Measurements from ENCODE around the gene NCOA7. TPM values are rescaled to one million over a fixed set of nuclear protein-coding genes. Genes with fewer than 3 reads are reported as not detected.

The NCOA7 gene
- total and polyA plus RNA-seq, 2 of the 8 experiments (the other 6 are each of a cell fraction or from before 2014, with no cell fraction given) = 2.6 to 10.7 TPM

DNA sequence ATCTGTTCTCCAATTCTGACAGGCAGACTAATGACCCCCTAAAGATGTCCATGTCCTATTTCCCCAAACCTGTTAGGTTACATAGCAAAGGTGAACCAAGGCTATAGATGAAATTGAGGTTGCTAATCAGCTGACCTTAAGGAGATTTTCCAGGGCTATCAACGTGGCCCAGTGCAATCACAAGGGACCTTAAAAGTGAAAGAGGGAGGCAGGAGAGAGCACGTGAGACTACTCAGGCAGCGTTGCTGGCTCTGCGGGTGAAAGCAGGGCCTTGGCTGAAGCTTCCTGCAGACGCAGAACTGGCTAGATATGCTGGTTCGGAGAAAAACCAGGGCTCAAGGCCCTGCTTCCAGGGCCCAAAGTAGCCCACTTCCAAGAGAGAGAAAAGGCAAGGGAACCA is 78.7 kb downstream of the NCOA7 start:
- Histone ChIP-seq H3K9me3 (ENCODE audit: insufficient read depth in 2 of 2, low read depth in 1 of 2, low read length in 1 of 2) (no peaks in the 10 kb centered on the region), H3K9ac (replicated peaks in 1 of 4; ENCODE audit: extremely low read depth in 1 of 4, low read depth in 3 of 4, low read length in 3 of 4) (no peak overlapping the region), H4K20me1 (replicated peaks in 1 of 2; ENCODE audit: control insufficient read depth in 1 of 2, insufficient read depth in 2 of 2, low read length in 2 of 2) (no peaks in the 10 kb centered on the region), H2BK120ac (replicated peaks; ENCODE audit: low read depth, low read length) (no peak overlapping the region), H2BK5ac (ENCODE audit: low read depth, low read length) (no peak overlapping the region), H2BK15ac (ENCODE audit: low read length) (no peak overlapping the region), H2BK20ac (ENCODE audit: low read length) (no peak overlapping the region), H3K14ac (ENCODE audit: insufficient read length) (no peak overlapping the region), H3K56ac (replicated peaks; ENCODE audit: insufficient read length, low read depth, low read length) (no peak overlapping the region), H4K91ac (replicated peaks; ENCODE audit: insufficient read length, low read length) (no peak overlapping the region), H3K4me1 (replicated peaks in 1 of 4; ENCODE audit: control insufficient read depth in 3 of 4, insufficient read depth in 4 of 4, low read length in 3 of 4) (peaks cover 0 to 7% (median 3%) of the 10 kb centered on the region in 4 experiments; a peak in 3 of 7 replicates), H3K79me1 (ENCODE audit: low read depth, low read length) (no peaks in the 10 kb centered on the region), H4K8ac (ENCODE audit: extremely low read depth, insufficient read depth, low read length) (no peak overlapping the region), H2AFZ (ENCODE audit: low read length) (no peak overlapping the region), H3K36me3 (ENCODE audit: control insufficient read depth in 2 of 4, insufficient read depth in 4 of 4, low read length in 3 of 4) (no peaks in the 10 kb centered on the region), H3K27ac (ENCODE audit: low read depth, low read length) (no peak overlapping the region), H3K23ac (ENCODE audit: insufficient read length) (no peak overlapping the region), H3K4ac (replicated peaks; ENCODE audit: insufficient read length, low read depth, low read length) (no peak overlapping the region), H3K18ac (ENCODE audit: extremely low read depth, low read length) (no peak overlapping the region), H3K79me2 (ENCODE audit: control insufficient read depth in 1 of 2, insufficient read depth in 2 of 2, low read length in 2 of 2) (no peaks in the 10 kb centered on the region), H3K4me2 (ENCODE audit: insufficient read depth in 1 of 2, low read depth in 2 of 2, low read length in 2 of 2) (no peak overlapping the region), H3K27me3 (replicated peaks in 1 of 4; ENCODE audit: control insufficient read depth in 3 of 4, extremely low read depth in 1 of 4, insufficient read depth in 3 of 4, low read length in 3 of 4) (no peaks in the 10 kb centered on the region), H4K5ac (ENCODE audit: insufficient read length, low read depth, low read length) (no peak overlapping the region), H2BK12ac (ENCODE audit: low read depth, low read length) (no peak overlapping the region), H2AK5ac (ENCODE audit: low read depth, low read length) (no peak overlapping the region), H3K4me3 (ENCODE audit: extremely low read depth in 1 of 4, insufficient read depth in 2 of 4, low read depth in 3 of 4, low read length in 4 of 4) (no peak overlapping the region), H3K23me2 (ENCODE audit: low read depth, low read length) (no peaks in the 10 kb centered on the region)
- POLR2A ChIA-PET (ENCODE audit: partially characterized antibody) = no interaction called here
- DNase-seq (ENCODE audit: low read depth in 1 of 2, low spot score in 2 of 2) (no peak), FAIRE-seq (no peak)
- 80% methylated on average over 6 of the region's 6 CpGs; no CpG with 5 or more reads in 1 of the 2 experiments for WGBS, 2 experiments (ENCODE audit: extremely low coverage in 1 of 2, insufficient coverage in 1 of 2, insufficient read length in 1 of 2, insufficient replicate concordance in 2 of 2, low coverage in 1 of 2, low lambda C conversion rate in 2 of 2, missing lambda C conversion rate in 1 of 2)
- CTCF ChIA-PET (ENCODE audit: partially characterized antibody) = interaction anchor here (1.2 to 3.3 kb wide), 5 partner anchors 12 to 84 kb away, joined by 3 to 16 read pairs (median 8); no protein-coding TSS in a partner anchor
- TF ChIP-seq KDM1A (IDR thresholded peaks at IDR 0.05; ENCODE audit: borderline replicate concordance, low read length) (no peak), SUZ12 (IDR thresholded peaks at IDR 0.05; ENCODE audit: low read length) (no peak), RBBP5 (IDR thresholded peaks at IDR 0.05; ENCODE audit: borderline replicate concordance, low read depth, low read length) (no peak), SP1 (IDR thresholded peaks at IDR 0.05; ENCODE audit: low read depth, low read length) (no peak), SRF (IDR thresholded peaks at IDR 0.05; ENCODE audit: low read depth, low read length) (no peak), JUND (IDR thresholded peaks at IDR 0.05; ENCODE audit: low read length) (no peak), YY1 (IDR thresholded peaks at IDR 0.05; ENCODE audit: low read depth, low read length) (no peak), POLR2A (IDR thresholded peaks at IDR 0.05; ENCODE audit: control extremely low read depth in 1 of 2, low read depth in 2 of 2, low read length in 2 of 2) (no peak), CEBPB (IDR thresholded peaks at IDR 0.05; ENCODE audit: low read depth, low read length) (no peak), BRCA1 (IDR thresholded peaks at IDR 0.05; ENCODE audit: low read depth, low read length) (no peak), TBP (IDR thresholded peaks at IDR 0.05; ENCODE audit: low read depth, low read length) (no peak), SIN3A (conservative IDR thresholded peaks at IDR 0.05 in 1 of 2, IDR thresholded peaks at IDR 0.05 in 1 of 2; ENCODE audit: low read depth in 1 of 2, low read length in 2 of 2) (no peak)
- TF ChIP-seq, protein P1, sequence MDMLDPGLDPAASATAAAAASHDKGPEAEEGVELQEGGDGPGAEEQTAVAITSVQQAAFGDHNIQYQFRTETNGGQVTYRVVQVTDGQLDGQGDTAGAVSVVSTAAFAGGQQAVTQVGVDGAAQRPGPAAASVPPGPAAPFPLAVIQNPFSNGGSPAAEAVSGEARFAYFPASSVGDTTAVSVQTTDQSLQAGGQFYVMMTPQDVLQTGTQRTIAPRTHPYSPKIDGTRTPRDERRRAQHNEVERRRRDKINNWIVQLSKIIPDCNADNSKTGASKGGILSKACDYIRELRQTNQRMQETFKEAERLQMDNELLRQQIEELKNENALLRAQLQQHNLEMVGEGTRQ (IDR thresholded peaks at IDR 0.05; ENCODE audit: low read length) = no peak
- TF ChIP-seq, protein P2, sequence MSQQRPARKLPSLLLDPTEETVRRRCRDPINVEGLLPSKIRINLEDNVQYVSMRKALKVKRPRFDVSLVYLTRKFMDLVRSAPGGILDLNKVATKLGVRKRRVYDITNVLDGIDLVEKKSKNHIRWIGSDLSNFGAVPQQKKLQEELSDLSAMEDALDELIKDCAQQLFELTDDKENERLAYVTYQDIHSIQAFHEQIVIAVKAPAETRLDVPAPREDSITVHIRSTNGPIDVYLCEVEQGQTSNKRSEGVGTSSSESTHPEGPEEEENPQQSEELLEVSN (IDR thresholded peaks at IDR 0.05) = no peak
